NCI-H748 (cell line): Measurements from ENCODE around the gene GPR152.
"Not testable (repeated sequence)": the region's sequence is repeated elsewhere in the genome, so short reads cannot be mapped to it uniquely, and the experiment has no call there.

Source experiments
- DNase-seq: peaks from one replicate; lab custom pipeline; 2025; ENCODE audit not compliant: unreplicated experiment; lab: John Stamatoyannopoulos, UW

GPR152 gene

DNA sequence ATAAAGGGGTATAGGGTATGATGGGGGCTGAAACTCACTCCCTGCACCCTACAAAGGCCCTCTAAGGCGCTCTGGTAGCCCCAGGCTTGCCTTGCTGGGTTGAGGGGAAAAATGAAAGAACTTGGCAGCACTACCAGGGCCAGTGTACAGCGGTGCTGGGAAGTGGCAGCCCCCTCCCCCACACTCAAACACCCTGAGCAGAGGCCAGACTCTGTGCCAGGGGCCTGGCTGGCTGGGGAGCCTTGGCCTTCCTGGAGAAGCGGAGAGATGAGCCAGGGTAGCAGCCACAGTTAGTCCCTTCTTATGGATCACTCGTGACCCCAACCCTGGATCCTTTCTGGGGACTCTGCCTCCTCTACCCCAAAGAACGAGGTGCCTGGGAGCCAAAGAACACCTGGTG, 13.8 kb upstream of the GPR152 start:
- no peak for DNase-seq

DNA sequence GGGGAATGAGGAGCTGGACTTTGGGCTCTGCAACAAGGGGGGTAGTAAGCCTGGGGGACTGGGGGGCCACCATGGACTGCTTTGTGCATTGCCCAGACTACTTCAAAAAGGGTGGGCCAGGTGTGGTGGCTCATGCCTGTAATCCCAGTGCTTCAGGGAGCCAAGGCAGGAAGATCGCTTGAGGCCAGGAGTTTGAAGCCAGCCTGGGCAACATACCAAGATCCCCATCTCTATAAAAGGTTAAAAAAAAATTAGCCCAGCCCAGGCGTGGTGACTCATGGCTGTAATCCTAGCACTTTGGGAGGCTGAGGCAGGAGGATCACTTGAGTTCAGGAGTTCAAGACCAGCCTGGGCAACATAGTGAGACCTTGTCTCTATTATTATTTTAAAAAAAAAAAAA, 13.0 kb upstream of the GPR152 start:
- DNase-seq, result not testable (repeated sequence)

DNA sequence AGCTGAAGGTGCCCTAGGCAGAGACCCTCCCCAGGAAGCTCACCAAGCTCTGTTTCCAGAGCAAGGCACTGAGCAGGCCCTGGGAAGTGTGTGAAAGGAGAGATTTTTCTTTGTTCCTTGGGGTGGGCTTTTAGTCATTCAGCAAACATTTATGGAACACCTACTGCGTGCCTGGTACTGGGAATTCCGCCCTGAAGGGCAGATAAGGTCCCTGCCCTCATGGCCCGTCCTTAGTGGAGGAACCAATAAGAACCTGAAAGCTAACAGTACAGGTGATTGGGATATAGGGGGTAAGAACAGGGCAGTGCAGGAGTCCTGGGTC, 12.6 kb upstream of the GPR152 start:
- peak; percentile 35 for DNase-seq

DNA sequence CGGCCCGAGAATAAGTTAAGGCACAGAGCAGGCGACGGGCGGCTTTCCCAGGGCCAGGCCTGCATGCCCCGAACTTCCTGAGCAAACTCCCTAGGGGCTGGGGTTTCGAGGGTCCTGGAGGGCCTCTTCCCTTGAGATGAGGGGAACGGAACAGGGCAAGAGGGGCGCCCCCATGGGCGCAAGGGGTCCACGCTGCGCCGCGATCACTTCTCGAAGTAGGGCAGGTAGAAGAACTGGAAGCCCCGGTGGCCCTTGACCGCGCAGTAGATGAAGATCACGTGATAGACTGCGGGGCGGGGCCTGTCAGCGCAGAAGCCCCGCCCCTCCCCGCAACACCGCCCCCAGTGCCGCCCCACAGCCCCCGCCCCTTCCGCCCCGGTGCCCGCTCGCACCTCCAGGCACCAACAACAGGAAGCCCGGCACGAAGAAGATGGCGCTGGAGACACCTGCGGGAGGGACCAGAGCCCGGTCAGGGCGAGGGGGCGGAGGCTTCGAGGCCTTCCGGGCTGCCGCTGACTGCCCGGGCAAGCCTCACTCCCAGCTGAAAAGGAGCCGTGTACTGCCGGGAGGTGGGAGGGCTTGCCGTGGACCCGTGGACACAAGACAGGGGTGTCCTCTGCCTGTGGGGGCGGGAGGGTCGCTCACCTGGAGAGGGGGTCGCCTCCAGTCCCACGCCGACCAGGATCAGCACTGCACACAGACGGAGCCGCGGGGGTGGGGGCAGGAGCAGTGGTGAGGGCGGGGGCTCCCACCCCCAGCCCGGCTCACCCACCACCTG, 12.1 kb upstream of the GPR152 start:
- DNase-seq, result peak; percentile 90

DNA sequence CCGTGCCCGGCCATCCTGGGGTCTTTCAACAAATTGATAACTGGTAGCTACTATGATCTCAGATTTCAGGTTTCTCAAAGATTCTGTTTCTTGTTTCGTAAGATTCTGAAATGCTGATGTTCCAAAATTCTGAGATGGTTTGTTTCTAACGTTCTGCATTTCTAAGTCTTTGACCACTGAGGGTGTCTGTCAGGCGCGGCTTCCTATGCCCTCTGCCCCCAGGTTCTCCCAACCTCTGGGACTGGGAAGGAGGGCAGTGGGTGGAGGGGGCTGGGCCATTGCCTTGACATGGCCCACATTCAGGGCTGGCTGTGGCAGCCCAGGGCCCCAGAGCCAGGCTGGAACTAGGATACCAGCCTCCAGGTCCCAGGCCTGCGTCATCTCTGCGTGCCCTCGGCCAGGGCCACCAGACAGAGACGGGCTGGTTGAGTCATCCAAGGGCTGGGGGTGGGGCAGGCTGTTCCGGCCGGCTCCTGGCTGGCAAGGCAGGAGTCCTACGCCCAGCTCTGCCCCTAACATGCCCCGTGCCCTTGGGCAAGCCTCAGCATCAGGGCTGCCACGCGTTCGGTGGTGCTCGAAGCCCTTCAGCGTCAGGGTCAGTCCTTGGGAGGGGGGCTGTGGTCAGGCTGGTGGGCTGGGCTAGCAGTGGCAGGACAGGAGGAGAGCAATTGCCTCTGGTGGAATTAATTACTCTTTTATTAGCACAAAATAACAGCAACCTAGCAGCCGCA, 11.3 kb upstream of the GPR152 start:
- no peak for DNase-seq

- no peak for DNase-seq
These were observed 10.7 kb upstream of the GPR152 start for GRCh38 chr11:67463186-67463585.

- no peak for DNase-seq
These were observed 5.7 kb upstream of the GPR152 start for GRCh38 chr11:67458266-67458665.

- no peak for DNase-seq
These were observed 4.9 kb upstream of the GPR152 start for GRCh38 chr11:67457453-67457852.

- no peak for DNase-seq
These were observed 3.7 kb upstream of the GPR152 start for GRCh38 chr11:67456068-67456705.

DNA sequence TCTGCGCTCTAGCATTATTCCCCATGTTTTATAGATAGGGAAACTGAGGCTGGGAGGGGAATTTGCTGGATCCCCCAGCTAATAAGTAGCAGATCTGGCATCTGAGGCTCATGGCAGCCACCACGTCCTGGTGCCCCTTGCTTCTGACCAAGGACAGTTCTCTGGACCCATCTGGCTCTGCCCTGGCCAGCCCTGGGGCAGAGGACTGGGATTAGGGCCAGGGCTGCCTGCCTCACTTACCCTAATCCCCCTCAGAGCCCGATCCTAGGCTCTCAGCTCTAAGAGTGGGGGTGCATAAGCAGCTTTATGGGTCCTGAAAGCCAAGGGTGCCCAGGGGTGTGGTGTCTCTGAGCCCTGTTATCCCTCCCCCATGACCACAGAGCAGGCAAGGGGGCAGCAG, 2.5 kb upstream of the GPR152 start, which contains the start of gene CABP4:
TSS of gene CABP4 (plus strand) at position 301 of the 400 bp plus-strand sequence. CDS start at position 371, 70 bp downstream.
- DNase-seq, result no peak

DNA sequence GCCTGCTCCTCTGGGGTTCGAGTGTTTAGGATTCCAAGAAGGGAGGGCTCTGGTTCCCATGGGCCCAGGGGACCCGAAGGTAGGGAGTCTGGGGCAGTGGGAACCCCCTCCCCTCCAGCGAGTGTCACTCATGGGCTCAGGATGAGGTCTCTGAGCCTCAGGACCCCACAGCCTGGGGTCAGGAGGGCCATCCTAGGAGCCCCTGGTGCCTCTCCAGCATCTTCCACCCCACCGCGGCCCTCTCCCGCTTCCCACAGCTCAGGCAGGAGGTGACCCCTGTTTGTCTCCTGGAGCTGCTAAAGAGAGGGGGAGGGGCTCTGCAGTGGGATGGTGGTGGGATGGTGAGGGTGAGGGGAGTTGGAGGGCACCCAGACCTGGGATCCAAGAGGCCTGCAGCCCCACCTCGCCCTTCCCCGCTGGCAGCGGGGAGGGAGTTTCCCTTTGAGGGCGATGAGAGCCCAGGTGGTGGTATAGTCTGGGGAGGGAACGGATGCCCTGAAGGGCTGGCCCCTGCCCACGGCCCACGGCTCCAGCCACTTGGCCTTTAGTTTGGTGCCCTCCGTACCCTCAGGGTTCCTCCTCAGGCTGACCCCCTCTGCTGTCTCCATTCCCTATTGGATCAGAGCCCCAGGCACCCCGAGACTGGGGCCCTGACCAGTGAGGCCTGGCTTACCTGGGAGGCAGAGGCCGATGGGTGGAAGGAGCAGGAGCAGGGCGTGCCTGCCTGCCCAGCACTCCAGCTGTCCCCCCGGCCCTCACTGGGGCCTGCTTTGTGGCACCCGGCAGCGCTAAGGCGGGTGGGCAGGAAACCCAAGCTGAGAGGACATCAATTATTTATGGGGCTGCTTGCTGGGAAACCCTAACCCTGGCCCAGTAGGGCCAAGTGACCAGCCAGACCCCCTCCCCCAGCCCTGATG, 1.5 kb upstream of the GPR152 start:
- no peak for DNase-seq

DNA sequence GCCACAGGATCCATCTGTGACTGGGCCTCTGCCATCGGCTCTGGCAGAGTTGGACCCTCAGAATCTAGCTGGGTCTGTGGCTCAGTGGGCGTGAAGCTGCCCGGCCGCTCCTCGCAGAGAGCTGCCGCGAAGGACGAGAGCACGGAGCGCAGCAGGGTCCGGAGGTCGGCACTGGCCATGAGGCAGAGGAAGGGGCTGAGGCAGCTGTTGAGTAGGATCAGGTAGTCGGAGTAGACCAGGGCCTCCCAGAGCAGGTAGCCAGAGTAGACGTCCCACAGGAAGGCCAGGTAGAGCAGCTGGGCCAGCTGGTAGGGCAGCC, 912 bp downstream of the GPR152 start:
- no peak for DNase-seq

GRCh38 chr11:67450796-67451657, 1.5 kb downstream of the GPR152 start:
- no peak for DNase-seq

DNA sequence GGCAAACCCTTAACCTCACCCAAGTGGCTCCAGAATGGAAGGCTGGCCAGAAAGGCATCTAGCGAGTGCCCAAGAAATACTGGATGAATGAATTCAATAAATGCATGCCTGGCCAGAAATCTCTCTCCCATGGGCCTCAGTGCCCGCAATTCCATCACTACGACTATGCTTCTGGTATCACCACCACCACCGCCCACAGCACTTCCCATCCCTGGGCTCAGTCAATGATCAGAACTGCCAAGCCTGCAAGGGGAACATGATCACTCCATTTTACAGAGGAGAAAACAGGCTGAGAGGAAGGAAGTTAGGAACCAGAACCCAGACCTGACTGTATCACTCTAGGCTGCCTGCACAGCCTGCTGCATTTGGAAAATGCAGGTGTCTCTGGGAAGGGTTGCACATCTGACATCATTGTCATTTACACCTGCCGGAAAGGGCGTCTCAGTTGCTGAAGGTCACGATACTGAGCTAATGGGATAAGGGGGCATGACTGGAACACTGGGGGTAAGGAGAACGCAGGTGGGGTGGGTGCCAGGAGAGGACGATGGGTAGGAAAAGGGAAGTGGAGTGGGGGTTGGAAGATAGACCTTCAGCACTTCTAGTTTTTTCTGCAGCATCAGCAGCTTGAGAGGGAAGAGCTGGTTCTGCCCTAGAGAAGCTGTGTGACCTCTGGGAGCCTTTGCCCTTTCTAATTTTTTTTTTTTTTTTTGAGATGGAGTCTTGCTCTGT, 3.2 kb downstream of the GPR152 start:
- peak; percentile 20 for DNase-seq

GRCh38 chr11:67448220-67448609, 4.3 kb downstream of the GPR152 start:
- no peak for DNase-seq

DNA sequence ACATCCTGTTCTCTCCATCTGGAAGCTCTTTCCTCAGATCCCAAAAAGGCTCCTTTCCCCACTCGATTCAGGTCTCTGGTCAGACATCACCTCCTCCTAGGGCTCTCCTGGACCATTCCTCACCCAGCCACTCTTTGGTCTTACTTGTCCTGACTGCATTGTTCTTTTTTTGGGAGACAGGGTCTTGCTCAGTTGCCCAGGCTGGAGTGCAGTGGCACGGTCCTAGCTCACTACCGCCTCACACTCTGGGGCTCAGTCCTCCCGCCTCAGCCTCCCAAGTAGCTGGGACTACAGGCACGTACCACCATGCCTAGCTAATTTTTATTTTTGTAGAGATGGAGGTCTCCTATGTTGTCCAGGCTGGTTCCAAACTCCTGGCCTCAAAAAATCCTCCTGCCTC, 7.0 kb downstream of the GPR152 start:
- DNase-seq, result no peak

- DNase-seq, result peak; percentile 16
These were observed 9.8 kb downstream of the GPR152 start for GRCh38 chr11:67442504-67443404.

DNA sequence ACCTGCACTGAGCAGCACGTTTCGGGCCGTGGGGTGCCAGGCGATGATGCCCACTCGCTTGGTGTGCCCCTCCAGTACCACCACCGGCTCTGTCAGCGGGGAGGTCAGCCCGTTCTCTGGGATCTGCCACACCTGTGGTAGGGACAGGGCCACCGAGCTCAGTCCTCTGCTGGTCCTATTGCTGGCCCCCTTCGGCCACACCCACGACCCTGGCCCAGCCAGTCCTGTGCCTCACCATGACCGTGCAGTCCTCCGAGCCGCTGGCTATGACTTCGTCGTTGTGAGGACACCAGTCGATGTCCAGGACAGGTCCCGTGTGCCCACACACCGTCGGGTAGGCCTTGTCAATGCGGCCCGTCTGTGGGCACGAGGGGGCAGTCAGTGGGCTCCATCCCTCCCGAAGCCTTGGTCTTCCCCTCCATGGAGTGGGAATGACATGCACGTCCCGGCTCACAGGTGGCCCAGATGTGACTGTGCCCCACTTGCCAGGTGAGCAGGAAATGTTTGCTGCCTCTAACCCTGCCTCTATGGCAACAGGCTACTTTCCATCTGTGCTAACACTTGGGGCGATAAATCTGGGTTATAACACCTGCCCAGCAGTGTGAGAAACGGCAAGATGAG, 10.7 kb downstream of the GPR152 start:
- DNase-seq, result no peak
